ENCODE results near the gene ZNF507.

The ZNF507 gene

GRCh38 chr19:32358321-32358720 is 12.9 kb downstream of the ZNF507 start:
- no peak for TF ChIP-seq CTCF (IDR thresholded peaks at IDR 0.05; ENCODE audit: extremely low read depth, missing control alignments)
- no peak for DNase-seq (ENCODE audit: low spot score)

GRCh38 chr19:32359581-32359980 is 14.2 kb downstream of the ZNF507 start:
- TF ChIP-seq CTCF (IDR thresholded peaks at IDR 0.05; ENCODE audit: extremely low read depth, missing control alignments), result no peak
- DNase-seq (ENCODE audit: low spot score), result no peak

- no peak for DNase-seq (ENCODE audit: low spot score)
- TF ChIP-seq CTCF (IDR thresholded peaks at IDR 0.05; ENCODE audit: extremely low read depth, missing control alignments), result no peak
These were observed 16.3 kb downstream of the ZNF507 start for GRCh38 chr19:32361574-32362317.

GRCh38 chr19:32362318-32362691 is 16.9 kb downstream of the ZNF507 start:
- TF ChIP-seq CTCF (IDR thresholded peaks at IDR 0.05; ENCODE audit: extremely low read depth, missing control alignments), result no peak
- DNase-seq (ENCODE audit: low spot score), result no peak

GRCh38 chr19:32363175-32363574 is 17.8 kb downstream of the ZNF507 start:
- DNase-seq (ENCODE audit: low spot score), result no peak

GRCh38 chr19:32363632-32364031 is 18.2 kb downstream of the ZNF507 start:
- no peak for TF ChIP-seq CTCF (IDR thresholded peaks at IDR 0.05; ENCODE audit: extremely low read depth, missing control alignments)
- no peak for DNase-seq (ENCODE audit: low spot score)

More at GRCh38 chr19:32363175-32363574, 17.8 kb downstream of the ZNF507 start:
- no peak for TF ChIP-seq CTCF (IDR thresholded peaks at IDR 0.05; ENCODE audit: extremely low read depth, missing control alignments)

- TF ChIP-seq CTCF (IDR thresholded peaks at IDR 0.05; ENCODE audit: extremely low read depth, missing control alignments), result no peak
- no peak for DNase-seq (ENCODE audit: low spot score)
These were observed 18.6 kb downstream of the ZNF507 start for GRCh38 chr19:32364040-32364439.

Data from GM20000 (cell line).